HFFc6 (cell line): ENCODE measurements around the gene SEC61A2. TPM values are rescaled to one million over a fixed set of nuclear protein-coding genes. Genes with fewer than 3 reads are reported as not detected.
"Not testable (repeated sequence)": the region's sequence is repeated elsewhere in the genome, so short reads cannot be mapped to it uniquely, and the experiment has no call there.

Source experiments
- DNase-seq: peaks from one replicate; pipeline ENCODE4 v3.0.0-alpha.2; 2018
- H3K27ac Mint-ChIP-seq: 2 replicates; pipeline ENCODE4 v1.8.0; 2020; ENCODE audit warnings: mild to moderate bottlenecking, mixed read lengths
- H3K27me3 Mint-ChIP-seq: 2 replicates; pipeline ENCODE4 v1.8.0; 2021; ENCODE audit warnings: mild to moderate bottlenecking, moderate library complexity, mixed read lengths; ENCODE audit not compliant: insufficient read depth
- H3K36me3 Mint-ChIP-seq: 2 replicates; pipeline ENCODE4 v1.8.0; 2021; ENCODE audit warnings: low read depth, mixed read lengths
- H3K4me1 Mint-ChIP-seq: 2 replicates; pipeline ENCODE4 v1.8.0; 2020; ENCODE audit warnings: low read depth, mixed read lengths
- H3K4me3 Mint-ChIP-seq: 2 replicates; pipeline ENCODE4 v1.8.0; 2020; ENCODE audit warnings: mild to moderate bottlenecking, moderate library complexity, mixed read lengths
- H3K9me3 Mint-ChIP-seq: 2 replicates; pipeline ENCODE4 v1.8.0; 2020; ENCODE audit warnings: mild to moderate bottlenecking, mixed read lengths
- long read RNA-seq: library from polyadenylated mRNA; unstranded; transcript quantifications from one replicate; pipeline ENCODE4 v2.0.0, GENCODE V29; 2019
- total RNA-seq, 6 experiments: library from RNA; stranded (reverse); fragmentation: NEBNext Ultra II Directional; extraction: Animal tissue kit (Norgen Biotek cat#: 25700); gene quantifications; 2 replicates in 1 of 6; 3 replicates in 5 of 6; pipeline ENCODE4 v1.2.3, GENCODE V29; 2021
- TF ChIP-seq, protein P1 (sequence below): fragments of 200-600 bp; sonication (generic); IDR thresholded peaks from 2 replicates; pipeline ENCODE4 v1.5.0; 2021; ENCODE audit warnings: antibody characterized with exemption, mild to moderate bottlenecking

Gene SEC61A2
- 10 to 100 TPM in 5 of 6 experiments, 1 to 10 TPM in 1; 9.3 to 11.2 (median 10.6) TPM for total RNA-seq
- long read RNA-seq, partial matches to known transcripts: 3 of 10 reads
- long read RNA-seq, other reads (novel, unspliced or antisense): 4 of 10 reads

DNA sequence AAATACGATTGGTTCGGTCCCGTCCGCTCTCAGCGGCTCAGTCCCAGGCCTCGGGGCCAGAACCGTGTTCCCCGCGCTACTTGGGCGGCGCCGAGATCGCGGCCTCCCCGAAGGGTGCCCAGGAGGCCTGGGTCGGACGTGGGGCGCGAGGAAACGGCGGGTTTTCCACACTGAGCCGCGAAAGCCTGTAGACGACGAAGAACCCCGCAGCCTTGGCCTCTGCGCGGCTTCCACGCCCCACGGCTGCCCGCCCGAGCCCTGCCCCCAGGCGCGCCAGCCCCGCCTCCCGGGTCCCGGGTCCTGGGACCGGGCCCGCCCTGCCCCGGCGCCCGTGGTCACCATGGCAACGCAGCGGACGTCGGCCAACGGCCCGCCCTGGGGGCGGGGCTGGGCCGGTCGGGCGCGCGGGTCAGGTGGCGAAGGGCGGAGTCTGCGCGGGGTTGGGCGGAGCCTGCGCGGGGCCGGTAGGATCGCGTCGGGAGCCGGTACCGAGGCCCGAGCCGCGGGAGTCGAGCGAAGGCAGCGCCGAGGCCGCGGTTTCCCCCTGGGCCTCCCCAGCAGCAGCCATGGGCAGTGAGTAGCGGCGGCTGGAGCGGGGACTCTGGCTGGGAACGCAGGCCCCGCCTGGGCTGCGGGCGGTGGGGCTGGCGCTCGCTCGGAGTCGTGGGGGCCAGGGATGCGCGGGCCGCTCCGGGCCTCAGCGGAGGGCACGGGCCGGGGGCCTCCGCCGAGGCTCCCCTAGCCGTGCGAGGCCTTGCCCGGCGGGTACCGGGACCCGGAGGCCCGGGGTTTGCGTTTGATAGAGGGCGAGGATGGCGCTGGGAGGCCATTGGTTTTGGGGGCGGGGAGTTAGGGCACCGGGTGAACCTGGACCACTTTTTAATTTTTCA is at the start of gene SEC61A2:
Gene SEC61A2 (plus strand): TSS at position 456 of the 890 bp plus-strand sequence. CDS start 111 bp downstream, at position 567.
- Mint-ChIP-seq H3K4me3 (peak within 1 kb of the TSS; percentile 93), H3K4me1 (peaks cover 21% of the 10 kb centered on the region), H3K9me3 (no peaks in the 10 kb centered on the region), H3K36me3 (peaks cover 4% of the 10 kb centered on the region), H3K27ac (peak within 1 kb of the TSS; percentile 77), H3K27me3 (no peaks in the 10 kb centered on the region; the same call in 1 of the 2 replicates)
- TF ChIP-seq, protein P1, sequence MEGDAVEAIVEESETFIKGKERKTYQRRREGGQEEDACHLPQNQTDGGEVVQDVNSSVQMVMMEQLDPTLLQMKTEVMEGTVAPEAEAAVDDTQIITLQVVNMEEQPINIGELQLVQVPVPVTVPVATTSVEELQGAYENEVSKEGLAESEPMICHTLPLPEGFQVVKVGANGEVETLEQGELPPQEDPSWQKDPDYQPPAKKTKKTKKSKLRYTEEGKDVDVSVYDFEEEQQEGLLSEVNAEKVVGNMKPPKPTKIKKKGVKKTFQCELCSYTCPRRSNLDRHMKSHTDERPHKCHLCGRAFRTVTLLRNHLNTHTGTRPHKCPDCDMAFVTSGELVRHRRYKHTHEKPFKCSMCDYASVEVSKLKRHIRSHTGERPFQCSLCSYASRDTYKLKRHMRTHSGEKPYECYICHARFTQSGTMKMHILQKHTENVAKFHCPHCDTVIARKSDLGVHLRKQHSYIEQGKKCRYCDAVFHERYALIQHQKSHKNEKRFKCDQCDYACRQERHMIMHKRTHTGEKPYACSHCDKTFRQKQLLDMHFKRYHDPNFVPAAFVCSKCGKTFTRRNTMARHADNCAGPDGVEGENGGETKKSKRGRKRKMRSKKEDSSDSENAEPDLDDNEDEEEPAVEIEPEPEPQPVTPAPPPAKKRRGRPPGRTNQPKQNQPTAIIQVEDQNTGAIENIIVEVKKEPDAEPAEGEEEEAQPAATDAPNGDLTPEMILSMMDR: no peak
- peak; percentile 85 for DNase-seq

GRCh38 chr10:12081470-12081869 is 48.0 kb upstream of the SEC61A2 start:
- DNase-seq: no peak
- Mint-ChIP-seq H3K27me3 (no peaks in the 10 kb centered on the region), H3K27ac (peak overlapping the region; percentile 54), H3K36me3 (peaks cover 20% of the 10 kb centered on the region; the same call in 1 of the 2 replicates), H3K9me3 (no peaks in the 10 kb centered on the region), H3K4me1 (peaks cover 16% of the 10 kb centered on the region), H3K4me3 (no peak overlapping the region)
- TF ChIP-seq, protein P1: no peak

DNA sequence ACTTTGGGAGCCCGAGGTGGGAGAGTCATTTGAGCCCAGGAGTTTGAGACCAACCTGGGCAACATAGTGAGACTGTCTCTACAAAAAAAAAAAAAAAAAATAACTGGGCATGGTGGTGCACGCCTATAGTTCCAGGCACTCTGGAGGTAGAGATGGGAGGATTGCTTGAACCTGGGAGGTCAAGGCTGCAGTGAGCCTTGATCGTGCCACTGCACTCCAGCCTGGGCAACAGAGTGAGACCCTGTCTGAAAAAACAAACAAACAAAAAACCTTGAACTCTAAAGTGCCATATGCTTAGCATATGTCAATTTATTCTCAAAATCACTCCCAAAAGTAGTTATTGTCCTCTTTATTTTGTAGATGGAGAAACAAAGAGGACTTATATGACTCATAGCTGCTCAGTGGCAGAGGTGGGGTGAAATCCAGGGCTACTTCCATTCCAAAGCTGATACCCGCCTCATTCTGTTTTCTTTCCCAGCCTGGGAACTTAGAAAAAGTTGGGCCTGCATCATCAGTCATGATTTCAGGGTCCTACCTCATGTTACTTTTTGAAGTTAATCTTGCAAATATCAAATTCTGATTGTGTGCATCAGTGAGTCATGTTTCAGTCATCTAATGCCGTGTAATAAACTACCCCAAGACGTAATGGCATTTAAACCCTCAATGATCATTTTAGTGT is 47.5 kb upstream of the SEC61A2 start:
- Mint-ChIP-seq H3K9me3 (no peaks in the 10 kb centered on the region), H3K36me3 (peaks cover 23% of the 10 kb centered on the region), H3K27me3 (no peaks in the 10 kb centered on the region), H3K4me3 (no peak overlapping the region), H3K27ac (peak overlapping the region; percentile 54), H3K4me1 (peaks cover 16% of the 10 kb centered on the region)
- DNase-seq: peak; percentile 46
- TF ChIP-seq, protein P1: no peak

GRCh38 chr10:12088919-12089318 is 40.6 kb upstream of the SEC61A2 start:
- no peaks in the 10 kb centered on the region for H3K9me3 Mint-ChIP-seq
- H3K36me3 Mint-ChIP-seq: peaks cover 18% of the 10 kb centered on the region
- H3K27ac Mint-ChIP-seq: no peak overlapping the region
- no peaks in the 10 kb centered on the region for H3K4me1 Mint-ChIP-seq
- no peaks in the 10 kb centered on the region for H3K27me3 Mint-ChIP-seq
- H3K4me3 Mint-ChIP-seq: no peak overlapping the region
- no peak for DNase-seq
- TF ChIP-seq, protein P1: no peak

GRCh38 chr10:12091421-12091820 is 38.1 kb upstream of the SEC61A2 start:
- no peak for DNase-seq
- H3K27me3 Mint-ChIP-seq: no peaks in the 10 kb centered on the region; the same call in 1 of the 2 replicates
- TF ChIP-seq, protein P1: no peak
- no peaks in the 10 kb centered on the region for H3K4me1 Mint-ChIP-seq
- no peak overlapping the region for H3K27ac Mint-ChIP-seq
- H3K4me3 Mint-ChIP-seq: no peak overlapping the region
- peaks cover 14% of the 10 kb centered on the region for H3K36me3 Mint-ChIP-seq
- H3K9me3 Mint-ChIP-seq: no peaks in the 10 kb centered on the region

- H3K4me3 Mint-ChIP-seq, H3K36me3 Mint-ChIP-seq, H3K27me3 Mint-ChIP-seq: not testable (repeated sequence)
These were observed 32.1 kb upstream of the SEC61A2 start for GRCh38 chr10:12097361-12097760.

More at GRCh38 chr10:12097361-12097760, 32.1 kb upstream of the SEC61A2 start:
- H3K9me3 Mint-ChIP-seq, H3K27ac Mint-ChIP-seq, DNase-seq: not testable (repeated sequence)
- peaks cover 11% of the 10 kb centered on the region for H3K4me1 Mint-ChIP-seq
